GM12878 (cell line): Measurements from ENCODE around the gene BRDT. TPM values are rescaled to one million over a fixed set of nuclear protein-coding genes. Genes with fewer than 3 reads are reported as not detected.

Source experiments
- ATAC-seq: fragments of 200-7000 bp; cut with Tn5 transposase; 3 replicates; pipeline ENCODE4 v1.9.1; 2020; ENCODE audit warnings: mild to moderate bottlenecking, moderate library complexity
- BruUV-seq: library from RNA; stranded (reverse); fragments of 400-500 nt; replicated peaks from 2 replicates; lab custom pipeline; 2021; lab: Mats Ljungman, UMichigan
- CTCF ChIA-PET: fragments of 300-600 bp; sonication (Branson Sonifier 250); formaldehyde crosslinking; extraction: SDS; loops from one replicate; lab custom pipeline; 2021; ENCODE audit warnings: inconsistent platforms; lab: Yijun Ruan, JAX
- POLR2A ChIA-PET: fragments of 350-600 bp; formaldehyde crosslinking; extraction: SDS; loops from one replicate; lab custom pipeline; 2021; ENCODE audit warnings: inconsistent platforms; lab: Charles Lee
- RAD21 ChIA-PET: fragments of 300-600 bp; sonication (Branson Sonifier 250); formaldehyde crosslinking; loops from one replicate; lab custom pipeline; 2023; ENCODE audit warnings: antibody characterized with exemption; ENCODE audit not compliant: unreplicated experiment; lab: Charles Lee
- SMC1A ChIA-PET: fragments of 300-600 bp; sonication (Branson Sonifier 250); formaldehyde crosslinking; loops from one replicate; lab custom pipeline; 2023; ENCODE audit not compliant: unreplicated experiment, uncharacterized antibody; lab: Charles Lee
- DNase-seq: peaks from one replicate; pipeline ENCODE4 v3.0.0-alpha.2; 2011; ENCODE audit warnings: low read depth, low spot score
- FAIRE-seq: peaks from 3 replicates; lab custom pipeline; 2011; peaks lifted over from hg19 to GRCh38; lab: Jason Lieb, UNC
- H2AFZ ChIP-seq: 2 replicates; pipeline ENCODE4 v1.6.0; 2011; ENCODE audit warnings: low read depth, low read length, control low read depth; ENCODE audit not compliant: control insufficient read depth
- H3K27ac ChIP-seq: 2 replicates; pipeline ENCODE4 v1.5.1; 2011; ENCODE audit warnings: control low read depth; ENCODE audit not compliant: control insufficient read depth, insufficient read depth
- H3K27me3 ChIP-seq, 2 experiments: replicated peaks in 1 of 2; 2 replicates each; pipeline versions ENCODE4 v1.6.0 to v1.6.1; 2011; ENCODE audit warnings: low read length in 1 of 2; ENCODE audit not compliant: control insufficient read depth in 2 of 2, insufficient read depth in 2 of 2
- H3K36me3 ChIP-seq, 2 experiments: 2 replicates each; pipeline ENCODE4 v1.5.1; 2011; ENCODE audit warnings: low read length in 1 of 2; ENCODE audit not compliant: control insufficient read depth in 2 of 2, insufficient read depth in 2 of 2
- H3K4me1 ChIP-seq: 2 replicates; pipeline ENCODE4 v1.6.1; 2011; ENCODE audit warnings: mild to moderate bottlenecking, low read length, moderate library complexity, mixed read lengths; ENCODE audit not compliant: control insufficient read depth, insufficient read depth
- H3K4me2 ChIP-seq: 2 replicates; pipeline ENCODE4 v1.6.0; 2011; ENCODE audit warnings: control low read depth; ENCODE audit not compliant: control insufficient read depth, insufficient read depth
- H3K4me3 ChIP-seq: fragments of 200-600 bp; sonication (generic); 2 replicates; pipeline ENCODE4 v1.5.1; 2016
- H3K79me2 ChIP-seq: 2 replicates; pipeline ENCODE4 v1.6.0; 2011; ENCODE audit warnings: low read length; ENCODE audit not compliant: control insufficient read depth, insufficient read depth
- H3K9ac ChIP-seq: 2 replicates; pipeline ENCODE4 v1.8.0; 2011; ENCODE audit warnings: low read length, control low read depth, mixed read lengths; ENCODE audit not compliant: control insufficient read depth, insufficient read depth
- H3K9me3 ChIP-seq: replicated peaks from 3 replicates; pipeline ENCODE4 v1.5.1; 2011; ENCODE audit warnings: mild to moderate bottlenecking, low read length; ENCODE audit not compliant: control insufficient read depth, insufficient read depth
- H4K20me1 ChIP-seq: 2 replicates; pipeline ENCODE4 v1.6.0; 2011; ENCODE audit not compliant: control insufficient read depth, insufficient read depth
- ASH2L ChIP-seq: fragments of 300-600, 200-600 bp; sonication (generic); IDR thresholded peaks from 2 replicates; pipeline ENCODE4 v1.6.1; 2017; ENCODE audit warnings: low read depth, mild to moderate bottlenecking, borderline replicate concordance
- BACH1 ChIP-seq: fragments of 450-650 bp; IDR thresholded peaks from 2 replicates; pipeline ENCODE4 v1.6.1; 2017; ENCODE audit warnings: mild to moderate bottlenecking, borderline replicate concordance
- HCFC1 ChIP-seq: fragments of 150-350 bp; IDR thresholded peaks from 2 replicates; pipeline ENCODE4 v1.6.1; 2014; ENCODE audit warnings: low read length
- IKZF1 ChIP-seq: fragments of 450-650 bp; conservative IDR thresholded peaks from 2 replicates; pipeline ENCODE4 v1.6.1; 2017; ENCODE audit warnings: antibody characterized with exemption, mild to moderate bottlenecking
- MXI1 ChIP-seq: fragments of 150-350 bp; IDR thresholded peaks from 2 replicates; pipeline ENCODE4 v1.6.1; 2011; ENCODE audit warnings: low read depth, mild to moderate bottlenecking, inconsistent platforms, low read length, improper control_type of control experiment
- MYB ChIP-seq: fragments of 150-350 bp; IDR thresholded peaks from 2 replicates; pipeline ENCODE4 v1.6.1; 2014; ENCODE audit warnings: mild to moderate bottlenecking, low read depth, low read length, borderline replicate concordance
- NFYB ChIP-seq: IDR thresholded peaks from 2 replicates; pipeline ENCODE4 v1.6.1; 2011; ENCODE audit warnings: low read depth, mild to moderate bottlenecking, low read length, improper control_type of control experiment, moderate library complexity; ENCODE audit not compliant: insufficient read depth
- NR2C1 ChIP-seq: fragments of 450-650 bp; IDR thresholded peaks from 2 replicates; pipeline ENCODE4 v1.6.1; 2017; ENCODE audit warnings: antibody characterized with exemption, mild to moderate bottlenecking, moderate library complexity
- RAD21 ChIP-seq: IDR thresholded peaks from 2 replicates; pipeline ENCODE4 v1.6.1; 2011; ENCODE audit warnings: mild to moderate bottlenecking, low read depth, low read length, moderate library complexity; ENCODE audit not compliant: insufficient read depth
- RB1 ChIP-seq: fragments of 450-650 bp; formaldehyde crosslinking; IDR thresholded peaks from 2 replicates; pipeline ENCODE4 v1.6.1; 2017; ENCODE audit warnings: mild to moderate bottlenecking, borderline replicate concordance
- REST ChIP-seq: IDR thresholded peaks from 2 replicates; pipeline ENCODE4 v1.6.1; 2012; ENCODE audit warnings: mild to moderate bottlenecking, low read depth, low read length
- WRNIP1 ChIP-seq: IDR thresholded peaks from 2 replicates; pipeline ENCODE4 v1.6.1; 2011; ENCODE audit warnings: low read depth, low read length, improper control_type of control experiment, borderline replicate concordance
- WGBS: methylation state at CpG from one replicate; pipeline ENCODE4 v1.1.6; 2016; ENCODE audit warnings: low lambda C conversion rate; ENCODE audit not compliant: insufficient replicate concordance, insufficient coverage; ENCODE audit errors: missing lambda C conversion rate; 5-methylcytosine and 5-hydroxymethylcytosine counted together
- in situ Hi-C: fragments of 300-500 bp; cut with MboI; formaldehyde crosslinking; loops from 9 replicates; pipeline ENCODE4 v1.14.3; 2018; ENCODE audit warnings: mixed read lengths
- intact Hi-C: fragments of 100-400 bp; cut with micrococcal nuclease; formaldehyde crosslinking; loops from one replicate; pipeline ENCODE4 v1.14.2; 2022; ENCODE audit not compliant: unreplicated experiment
- polyA plus RNA-seq, 11 experiments: library from polyadenylated mRNA; depleted of rRNA in 4 of 11; unstranded in 6 of 11; stranded (reverse) in 5 of 11; fragments of >200 nt; fragmentation: Nextera tagmentation in 4 of 11; fragmentation: Illumina TruSeq in 1 of 11; extraction: Ambion mirVana in 4 of 11; extraction: Trizol in 1 of 11; gene quantifications; 1 replicate in 1 of 11; 2 replicates in 10 of 11; pipeline versions ENCODE4 v1.2.1 to v1.2.3, GENCODE V29; 2011 to 2016; ENCODE audit warnings: inconsistent platforms in 2 of 11, missing spikeins in 2 of 11, low read depth in 1 of 11
- total RNA-seq, 4 experiments: library from RNA; depleted of rRNA in 3 of 4; stranded (reverse); fragments of >200 nt in 3 of 4; fragmentation: Illumina TruSeq in 1 of 4; extraction: Trizol in 1 of 4; gene quantifications; 2 replicates each; pipeline versions ENCODE4 v1.2.1 to v1.2.3, GENCODE V29; 2013 to 2021
- TF ChIP-seq, protein P1 (sequence below): fragments of 450-650 bp; conservative IDR thresholded peaks from 2 replicates; pipeline ENCODE4 v1.6.1; 2017; ENCODE audit warnings: mild to moderate bottlenecking, moderate library complexity

The BRDT gene
- total and polyA plus RNA-seq, 10 of the 15 experiments (the other 5 are each of a cell fraction or from before 2014, with no cell fraction given), result 0.02 to 0.11 TPM; not detected in 8

GRCh38 chr1:92040971-92041370, 91.8 kb downstream of the BRDT start:
- WGBS, result 5% methylated on average over 1 of the region's 1 CpG
- POLR2A ChIA-PET, result interaction anchor here (0.6 kb wide), 1 partner anchor 412 kb away, joined by 3 read pairs; no protein-coding TSS in a partner anchor
- FAIRE-seq, result no peak
- H4K20me1 ChIP-seq, result no peaks in the 10 kb centered on the region
- no peak for ATAC-seq
- H2AFZ ChIP-seq, result no peak overlapping the region
- H3K9me3 ChIP-seq, result no peaks in the 10 kb centered on the region
- H3K4me3 ChIP-seq, result no peak overlapping the region
- no peaks in the 10 kb centered on the region for H3K4me1 ChIP-seq
- TF ChIP-seq REST, result no peak
- TF ChIP-seq IKZF1, result no peak
- no peak for TF ChIP-seq MYB
- no peak for TF ChIP-seq WRNIP1
- no peak for TF ChIP-seq NFYB
- no peak for TF ChIP-seq NR2C1
- no peak for TF ChIP-seq MXI1
- TF ChIP-seq RAD21, result no peak
- no peak for TF ChIP-seq ASH2L
- no peak for TF ChIP-seq BACH1
- no peak for TF ChIP-seq HCFC1
- TF ChIP-seq RB1, result no peak
- TF ChIP-seq, protein P1, sequence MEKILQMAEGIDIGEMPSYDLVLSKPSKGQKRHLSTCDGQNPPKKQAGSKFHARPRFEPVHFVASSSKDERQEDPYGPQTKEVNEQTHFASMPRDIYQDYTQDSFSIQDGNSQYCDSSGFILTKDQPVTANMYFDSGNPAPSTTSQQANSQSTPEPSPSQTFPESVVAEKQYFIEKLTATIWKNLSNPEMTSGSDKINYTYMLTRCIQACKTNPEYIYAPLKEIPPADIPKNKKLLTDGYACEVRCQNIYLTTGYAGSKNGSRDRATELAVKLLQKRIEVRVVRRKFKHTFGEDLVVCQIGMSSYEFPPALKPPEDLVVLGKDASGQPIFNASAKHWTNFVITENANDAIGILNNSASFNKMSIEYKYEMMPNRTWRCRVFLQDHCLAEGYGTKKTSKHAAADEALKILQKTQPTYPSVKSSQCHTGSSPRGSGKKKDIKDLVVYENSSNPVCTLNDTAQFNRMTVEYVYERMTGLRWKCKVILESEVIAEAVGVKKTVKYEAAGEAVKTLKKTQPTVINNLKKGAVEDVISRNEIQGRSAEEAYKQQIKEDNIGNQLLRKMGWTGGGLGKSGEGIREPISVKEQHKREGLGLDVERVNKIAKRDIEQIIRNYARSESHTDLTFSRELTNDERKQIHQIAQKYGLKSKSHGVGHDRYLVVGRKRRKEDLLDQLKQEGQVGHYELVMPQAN, result no peak
- H3K27ac ChIP-seq, result no peak overlapping the region
- in situ Hi-C loops, result no loop called here
- intact Hi-C loops, result no loop called here
- no peak overlapping the region for H3K4me2 ChIP-seq
- SMC1A ChIA-PET, result no interaction called here
- BruUV-seq, result no TSS peak
- RAD21 ChIA-PET, result no interaction called here
- H3K79me2 ChIP-seq, result no peaks in the 10 kb centered on the region
- CTCF ChIA-PET, result no interaction called here
- H3K27me3 ChIP-seq, result no peaks in the 10 kb centered on the region; a peak in 1 of 4 replicates
- no peaks in the 10 kb centered on the region for H3K36me3 ChIP-seq
- no peak overlapping the region for H3K9ac ChIP-seq
- DNase-seq, result no peak
